GM18519 (cell line): ENCODE data around the gene NEFH.

Experiments used
- ATAC-seq: cut with Tn5 transposase; IDR thresholded peaks from one replicate; pipeline ENCODE4 v1.9.1; 2021; ENCODE audit warnings: mild to moderate bottlenecking, moderate library complexity; ENCODE audit not compliant: unreplicated experiment, low FRiP score

Gene NEFH

GRCh38 chr22:29539105-29539504 is 59.1 kb downstream of the NEFH start:
- no peak for ATAC-seq
